D721Med (cell line): ENCODE results near the gene CCBE1.
"Not testable (repeated sequence)": the region's sequence is repeated elsewhere in the genome, so short reads cannot be mapped to it uniquely, and the experiment has no call there.

Experiments
- DNase-seq: peaks from one replicate; pipeline ENCODE4 v3.0.0; 2011; ENCODE audit warnings: low spot score; ENCODE audit not compliant: insufficient read length
- FAIRE-seq: peaks from 2 replicates; lab custom pipeline; 2011; peaks lifted over from hg19 to GRCh38; lab: Jason Lieb, UNC
- TF ChIP-seq, protein P1 (sequence below): IDR thresholded peaks from 2 replicates; pipeline ENCODE4 v1.5.1; 2012; ENCODE audit warnings: mild to moderate bottlenecking, control low read depth; ENCODE audit not compliant: insufficient read depth; ENCODE audit errors: missing control alignments

Gene CCBE1

DNA sequence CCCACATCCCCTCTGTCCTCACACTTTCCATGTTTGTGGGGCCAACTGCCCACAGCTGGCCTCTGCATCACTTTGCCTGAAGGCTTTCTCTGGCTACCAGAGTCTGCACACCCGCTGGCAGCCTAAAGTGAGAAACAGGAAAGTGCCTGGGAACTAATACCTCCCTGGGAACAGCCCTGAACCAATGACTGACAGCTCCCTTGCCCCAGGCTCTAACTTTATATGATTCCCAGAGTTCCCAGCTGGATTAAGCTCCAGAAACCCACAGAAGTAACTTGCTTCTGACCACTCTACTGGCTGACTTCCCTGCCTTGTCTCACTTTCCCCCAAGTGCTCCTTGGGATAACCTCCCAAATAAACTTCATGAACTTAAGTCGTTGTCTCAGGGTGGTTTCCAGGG is 178.5 kb downstream of the CCBE1 start:
- FAIRE-seq (no peak), DNase-seq (no peak)
- TF ChIP-seq, protein P1, sequence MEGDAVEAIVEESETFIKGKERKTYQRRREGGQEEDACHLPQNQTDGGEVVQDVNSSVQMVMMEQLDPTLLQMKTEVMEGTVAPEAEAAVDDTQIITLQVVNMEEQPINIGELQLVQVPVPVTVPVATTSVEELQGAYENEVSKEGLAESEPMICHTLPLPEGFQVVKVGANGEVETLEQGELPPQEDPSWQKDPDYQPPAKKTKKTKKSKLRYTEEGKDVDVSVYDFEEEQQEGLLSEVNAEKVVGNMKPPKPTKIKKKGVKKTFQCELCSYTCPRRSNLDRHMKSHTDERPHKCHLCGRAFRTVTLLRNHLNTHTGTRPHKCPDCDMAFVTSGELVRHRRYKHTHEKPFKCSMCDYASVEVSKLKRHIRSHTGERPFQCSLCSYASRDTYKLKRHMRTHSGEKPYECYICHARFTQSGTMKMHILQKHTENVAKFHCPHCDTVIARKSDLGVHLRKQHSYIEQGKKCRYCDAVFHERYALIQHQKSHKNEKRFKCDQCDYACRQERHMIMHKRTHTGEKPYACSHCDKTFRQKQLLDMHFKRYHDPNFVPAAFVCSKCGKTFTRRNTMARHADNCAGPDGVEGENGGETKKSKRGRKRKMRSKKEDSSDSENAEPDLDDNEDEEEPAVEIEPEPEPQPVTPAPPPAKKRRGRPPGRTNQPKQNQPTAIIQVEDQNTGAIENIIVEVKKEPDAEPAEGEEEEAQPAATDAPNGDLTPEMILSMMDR = no peak

- TF ChIP-seq, protein P1 = no peak
- peak; percentile 64 for FAIRE-seq
- no peak for DNase-seq
Observed at GRCh38 chr18:59517446-59518165, 179.6 kb downstream of the CCBE1 start.

GRCh38 chr18:59516356-59517155 is 180.7 kb downstream of the CCBE1 start:
- DNase-seq (no peak), FAIRE-seq (peak; percentile 94)
- TF ChIP-seq, protein P1 = no peak

- FAIRE-seq, DNase-seq: not testable (repeated sequence)
Observed at GRCh38 chr18:59515956-59516355, 181.3 kb downstream of the CCBE1 start.

DNA sequence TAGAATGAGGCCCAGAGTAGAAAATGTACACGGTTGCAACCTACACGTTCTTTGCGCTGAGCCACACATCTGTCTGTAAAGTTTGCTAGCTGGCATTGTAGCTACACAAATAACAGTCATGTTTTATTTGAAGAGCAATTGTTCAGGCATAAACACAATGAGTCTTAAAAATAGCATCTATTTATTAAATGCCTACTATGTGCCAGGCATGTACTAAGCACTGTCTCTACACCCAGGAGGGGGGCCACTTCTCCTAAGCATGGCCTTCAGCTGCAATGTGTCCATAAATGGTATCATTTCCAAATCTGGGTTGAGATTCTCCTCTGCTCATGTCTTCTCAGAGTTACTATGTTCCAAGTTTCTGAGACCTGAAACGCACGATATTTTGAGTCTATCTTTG is 182.1 kb downstream of the CCBE1 start:
- FAIRE-seq = peak; percentile 93

DNA sequence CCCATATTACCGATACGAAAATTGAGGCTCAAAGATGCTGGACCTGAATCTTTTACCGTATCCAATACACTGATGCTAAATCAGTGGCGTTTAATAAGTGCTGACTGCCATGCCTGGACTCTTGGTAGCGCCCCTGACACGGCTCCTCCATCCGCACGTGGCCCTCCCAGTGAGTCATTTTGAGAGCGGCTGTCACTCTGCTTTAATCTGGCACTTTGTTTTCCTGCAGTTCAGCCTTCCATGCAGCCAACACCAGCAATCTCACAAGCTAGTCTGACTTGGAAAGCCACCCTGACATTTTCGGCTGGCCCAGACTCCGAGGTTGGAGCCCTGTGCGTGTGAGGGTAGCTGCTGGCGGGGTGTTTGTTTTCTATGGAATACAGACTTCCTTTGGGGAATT is 183.0 kb downstream of the CCBE1 start:
- TF ChIP-seq, protein P1 = no peak
- DNase-seq (no peak), FAIRE-seq (no peak)

More for the DNA sequence above, 182.1 kb downstream of the CCBE1 start:
- TF ChIP-seq, protein P1 = no peak
- DNase-seq = no peak

DNA sequence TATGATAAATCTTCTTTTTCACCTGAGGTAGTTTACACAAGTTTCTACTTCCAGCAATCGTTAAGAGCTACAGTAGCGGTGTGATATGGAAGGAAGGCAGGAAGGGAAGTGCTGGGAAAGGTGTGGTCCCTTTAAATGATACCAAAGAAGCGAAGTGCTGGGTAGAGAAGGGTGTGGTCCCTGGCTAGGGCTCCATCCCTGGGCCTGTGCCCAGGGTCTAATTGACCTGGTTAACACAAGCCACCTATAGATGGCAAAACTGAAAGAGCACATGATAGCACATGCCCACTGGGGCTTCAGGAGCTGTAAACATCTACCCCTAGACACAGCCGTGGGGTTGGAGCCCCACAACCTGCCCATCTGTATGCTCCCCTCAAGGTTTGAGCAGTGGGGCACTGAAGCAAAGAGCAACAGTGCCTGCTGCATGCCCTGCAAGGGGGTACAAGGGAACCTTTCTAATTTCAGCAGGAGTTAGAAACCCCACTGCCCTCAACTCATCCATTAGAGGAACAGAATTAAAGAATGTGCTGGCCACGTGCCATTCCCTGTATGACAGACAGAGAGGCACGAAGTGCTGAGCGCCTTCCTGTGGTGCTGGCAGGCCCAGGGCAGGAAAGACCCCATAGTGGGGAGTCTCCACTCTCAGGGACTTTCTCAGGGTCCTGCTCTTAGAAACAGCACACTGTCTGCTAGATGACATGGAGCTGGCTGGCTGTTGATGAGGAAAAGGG is 185.0 kb downstream of the CCBE1 start:
- DNase-seq (no peak), FAIRE-seq (no peak)
- TF ChIP-seq, protein P1 = no peak
